Subcutaneous abdominal adipose tissue (tissue), 5 donors: ENCODE measurements around the gene TDRD3.

Experiments used
- H3K27ac ChIP-seq: one replicate; pipeline ENCODE4 v1.7.0; 2013; ENCODE audit warnings: low read depth, mild to moderate bottlenecking, inconsistent platforms, low read length, moderate library complexity
- H3K27me3 ChIP-seq, 5 donors: one replicate each; pipeline ENCODE4 v1.7.0; 2013; ENCODE audit warnings: low read length in 5 of 5, inconsistent platforms in 1 of 5; ENCODE audit not compliant: control insufficient read depth in 5 of 5, insufficient read depth in 4 of 5
- H3K36me3 ChIP-seq, 5 donors: one replicate each; pipeline ENCODE4 v1.7.0; 2013; ENCODE audit warnings: low read length in 5 of 5; ENCODE audit not compliant: control insufficient read depth in 5 of 5, insufficient read depth in 5 of 5
- H3K4me1 ChIP-seq, 5 donors: one replicate each; pipeline ENCODE4 v1.7.0; 2013; ENCODE audit warnings: low read length in 5 of 5, mild to moderate bottlenecking in 3 of 5, moderate library complexity in 1 of 5; ENCODE audit not compliant: control insufficient read depth in 5 of 5, insufficient read depth in 5 of 5
- H3K4me3 ChIP-seq, 5 donors: one replicate each; pipeline ENCODE4 v1.7.0; 2013; ENCODE audit warnings: low read length in 5 of 5, low read depth in 1 of 5
- H3K9ac ChIP-seq, 5 donors: one replicate each; pipeline ENCODE4 v1.7.0; 2013; ENCODE audit warnings: low read length in 5 of 5, mild to moderate bottlenecking in 4 of 5, moderate library complexity in 3 of 5
- H3K9me3 ChIP-seq, 5 donors: one replicate each; pipeline ENCODE4 v1.7.0; 2013; ENCODE audit warnings: low read length in 5 of 5; ENCODE audit not compliant: control insufficient read depth in 5 of 5
- donor health status: healthy.
- donor health status: healthy.
- donor health status: healthy.
- donor health status: healthy.
- donor health status: healthy.

The TDRD3 gene

DNA sequence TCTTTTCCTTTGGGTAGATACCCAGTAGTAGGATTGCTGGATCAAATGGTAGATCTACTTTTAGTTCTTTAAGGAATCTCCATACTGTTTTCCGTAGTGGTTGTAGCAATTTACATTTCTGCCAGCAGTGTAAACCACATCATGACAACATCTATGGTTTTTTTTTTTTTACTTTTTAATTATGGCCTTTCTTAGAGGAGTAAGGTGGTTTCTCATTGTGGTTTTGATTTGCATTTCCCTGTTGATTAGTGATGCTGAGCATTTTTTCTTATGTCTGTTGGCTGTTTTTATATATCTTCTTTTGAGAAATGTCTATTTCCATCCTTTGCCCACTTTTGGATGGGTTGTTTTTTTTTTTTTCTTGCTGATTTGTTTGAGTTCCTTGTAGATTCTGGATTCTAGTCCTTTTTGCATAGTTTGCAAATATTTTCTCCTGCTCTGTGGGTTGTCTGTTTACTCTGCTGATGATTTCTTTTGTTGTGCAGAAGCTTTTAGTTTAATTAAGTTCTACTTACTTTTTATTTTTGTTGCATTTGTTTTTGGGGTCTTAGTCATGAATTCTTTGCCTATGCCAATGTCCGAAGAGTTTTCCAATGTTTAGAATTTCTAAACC is 38.8 kb downstream of the TDRD3 start:
- no peaks in the 10 kb centered on the region for H3K36me3 ChIP-seq
- no peak overlapping the region for H3K9ac ChIP-seq
- H3K4me3 ChIP-seq = no peak overlapping the region
- no peaks in the 10 kb centered on the region for H3K4me1 ChIP-seq
- H3K9me3 ChIP-seq = peaks cover 0 to 3% (median 0%) of the 10 kb centered on the region in 5 donors
- H3K27ac ChIP-seq = no peak overlapping the region
- H3K27me3 ChIP-seq = no peaks in the 10 kb centered on the region

DNA sequence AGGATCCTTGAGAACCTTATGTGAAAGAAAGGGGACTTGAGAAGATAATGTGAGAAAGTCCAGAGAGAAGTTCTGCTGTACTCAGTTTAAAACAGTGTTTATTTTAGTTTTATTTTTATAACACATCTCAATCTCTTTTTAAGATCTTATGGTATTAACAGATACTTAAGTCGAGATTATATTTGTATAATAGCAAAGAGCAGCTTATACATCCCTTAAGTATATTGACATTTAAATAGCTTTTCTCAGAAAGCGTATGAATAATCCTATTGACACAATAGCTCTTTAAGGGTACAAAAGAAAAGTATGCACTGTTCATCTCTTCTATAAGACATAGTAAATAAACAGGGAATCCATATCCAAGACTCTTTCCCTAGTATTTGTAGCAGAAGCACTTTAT is 42.2 kb downstream of the TDRD3 start:
- Histone ChIP-seq H3K4me3 (no peak overlapping the region), H3K9me3 (peaks cover 0 to 3% (median 0%) of the 10 kb centered on the region in 5 donors), H3K9ac (no peak overlapping the region), H3K27ac (no peak overlapping the region), H3K36me3 (no peaks in the 10 kb centered on the region), H3K27me3 (no peaks in the 10 kb centered on the region), H3K4me1 (no peaks in the 10 kb centered on the region)

DNA sequence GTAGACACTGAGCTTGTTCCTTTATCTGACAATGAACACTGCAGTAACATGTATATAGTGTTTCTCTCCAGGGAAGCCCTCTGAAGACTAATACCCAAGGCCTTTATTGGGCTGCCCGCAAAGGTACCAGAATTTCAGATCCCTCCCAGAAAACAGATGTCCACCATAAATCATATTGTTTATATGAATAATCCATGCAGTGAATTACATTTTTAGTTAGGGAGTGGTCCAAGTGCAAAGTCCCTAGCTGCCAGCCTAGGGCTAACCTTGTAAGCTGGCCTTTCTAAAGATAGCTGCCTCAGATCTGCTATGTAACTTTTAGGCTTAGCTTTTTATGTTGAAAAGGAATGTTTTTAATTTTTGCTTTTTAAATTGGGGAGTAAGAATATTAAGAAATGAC is 44.7 kb downstream of the TDRD3 start:
- Histone ChIP-seq H3K36me3 (peaks cover 0 to 4% (median 0%) of the 10 kb centered on the region in 5 donors), H3K27ac (no peak overlapping the region), H3K9ac (no peak overlapping the region), H3K4me1 (no peaks in the 10 kb centered on the region), H3K9me3 (no peaks in the 10 kb centered on the region), H3K4me3 (no peak overlapping the region), H3K27me3 (no peaks in the 10 kb centered on the region)

DNA sequence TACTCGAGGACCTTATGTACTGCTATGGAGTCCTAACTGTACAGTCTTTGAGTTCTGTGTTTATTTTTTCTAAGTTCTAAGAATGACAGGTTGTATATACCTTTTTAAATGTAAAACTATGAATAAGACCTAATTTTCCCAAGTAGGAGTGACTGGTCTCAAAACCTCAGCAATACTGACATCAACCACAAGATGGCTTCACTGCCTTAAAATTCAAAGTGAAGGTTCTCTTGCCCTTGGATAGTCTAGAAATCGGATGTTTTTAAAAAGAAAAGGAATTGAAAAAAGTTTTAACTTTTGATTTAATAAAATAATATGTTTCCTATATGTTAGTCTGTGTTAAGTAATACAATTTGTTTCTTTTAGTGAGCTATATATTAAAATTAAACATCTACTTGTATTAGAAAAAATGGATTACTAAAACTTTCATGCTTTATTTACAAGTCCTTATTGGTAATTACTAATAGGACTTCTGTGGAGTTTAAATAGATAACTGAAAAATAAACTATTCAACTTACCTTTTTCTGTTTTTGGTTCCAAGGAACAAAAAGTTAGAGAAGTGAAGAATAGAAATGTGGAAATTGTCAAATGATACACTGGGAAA is 52.0 kb downstream of the TDRD3 start:
- Histone ChIP-seq H3K36me3 (peaks cover 0 to 4% (median 0%) of the 10 kb centered on the region in 5 donors), H3K9ac (no peak overlapping the region), H3K4me3 (no peak overlapping the region), H3K4me1 (no peaks in the 10 kb centered on the region), H3K27me3 (no peaks in the 10 kb centered on the region), H3K9me3 (no peaks in the 10 kb centered on the region), H3K27ac (no peak overlapping the region)

DNA sequence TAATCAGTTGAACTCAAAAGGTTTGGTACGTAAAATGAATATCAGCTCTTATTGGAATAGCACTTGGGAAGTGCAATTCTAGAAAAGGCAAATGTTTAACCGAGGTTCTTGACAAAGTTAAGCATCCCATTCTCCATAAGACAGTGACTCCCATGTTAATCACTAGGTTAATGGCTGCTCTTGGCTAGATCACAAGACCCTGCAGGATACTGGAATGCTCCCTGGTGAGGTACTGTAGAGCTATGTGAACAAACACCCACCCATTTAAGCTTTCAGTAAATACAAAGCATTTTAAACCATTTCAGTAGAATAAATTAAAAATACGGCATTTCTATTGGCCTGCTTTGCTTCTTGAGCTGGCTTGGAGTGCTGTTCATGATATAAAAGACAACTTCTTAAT is 56.5 kb downstream of the TDRD3 start:
- H3K4me1 ChIP-seq = peaks cover 0 to 5% (median 0%) of the 10 kb centered on the region in 5 donors
- no peak overlapping the region for H3K9ac ChIP-seq
- no peak overlapping the region for H3K27ac ChIP-seq
- no peak overlapping the region for H3K4me3 ChIP-seq
- H3K9me3 ChIP-seq = no peaks in the 10 kb centered on the region
- H3K36me3 ChIP-seq = peaks cover 0 to 8% (median 0%) of the 10 kb centered on the region in 5 donors
- no peaks in the 10 kb centered on the region for H3K27me3 ChIP-seq

DNA sequence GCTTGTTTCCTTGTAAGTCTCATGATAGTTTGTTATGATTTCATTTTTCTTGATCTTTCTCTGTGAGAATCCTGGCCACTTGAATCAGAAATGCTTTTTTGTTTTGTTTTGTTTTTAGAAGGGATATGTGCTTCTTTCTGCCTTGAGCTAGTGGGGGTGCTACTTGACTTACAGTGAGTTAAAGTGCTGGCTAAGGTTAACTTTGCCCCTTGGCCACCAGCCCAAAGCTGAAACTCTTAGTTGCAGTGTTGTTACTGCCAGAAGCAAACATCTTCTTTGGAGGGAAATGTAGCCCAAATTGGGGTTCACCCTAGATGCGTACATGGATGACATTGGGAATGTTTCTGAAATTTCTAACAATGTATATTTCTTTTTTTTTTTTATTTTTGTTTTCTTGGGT is 57.4 kb downstream of the TDRD3 start:
- Histone ChIP-seq H3K27ac (no peak overlapping the region), H3K9me3 (no peaks in the 10 kb centered on the region), H3K4me1 (peaks cover 0 to 5% (median 0%) of the 10 kb centered on the region in 5 donors), H3K4me3 (no peak overlapping the region), H3K36me3 (peaks cover 0 to 8% (median 0%) of the 10 kb centered on the region in 5 donors), H3K27me3 (no peaks in the 10 kb centered on the region), H3K9ac (no peak overlapping the region)

DNA sequence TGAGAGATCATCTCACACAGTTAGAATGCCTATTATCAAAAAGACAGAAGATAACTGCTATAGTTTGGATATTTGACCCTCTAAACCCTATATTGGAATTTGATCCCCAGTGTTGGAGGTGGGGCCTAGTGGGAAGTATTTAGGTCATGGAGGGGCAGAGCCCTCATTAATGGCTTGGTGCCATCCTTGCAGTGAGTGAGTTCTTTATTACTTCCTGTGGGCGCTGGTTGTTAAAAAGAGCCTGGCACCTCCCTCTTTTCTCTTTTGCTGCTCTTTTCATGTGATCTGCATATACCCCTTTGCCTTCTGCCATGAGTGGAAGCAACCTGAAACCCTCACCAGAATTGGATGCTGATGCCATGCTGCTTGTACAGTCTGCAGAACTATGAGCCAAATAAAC is 66.8 kb downstream of the TDRD3 start:
- no peaks in the 10 kb centered on the region for H3K4me1 ChIP-seq
- H3K9ac ChIP-seq = no peak overlapping the region
- H3K27ac ChIP-seq = no peak overlapping the region
- H3K27me3 ChIP-seq = no peaks in the 10 kb centered on the region
- no peak overlapping the region for H3K4me3 ChIP-seq
- no peaks in the 10 kb centered on the region for H3K9me3 ChIP-seq
- H3K36me3 ChIP-seq = peaks cover 6 to 33% (median 18%) of the 10 kb centered on the region in 5 donors

DNA sequence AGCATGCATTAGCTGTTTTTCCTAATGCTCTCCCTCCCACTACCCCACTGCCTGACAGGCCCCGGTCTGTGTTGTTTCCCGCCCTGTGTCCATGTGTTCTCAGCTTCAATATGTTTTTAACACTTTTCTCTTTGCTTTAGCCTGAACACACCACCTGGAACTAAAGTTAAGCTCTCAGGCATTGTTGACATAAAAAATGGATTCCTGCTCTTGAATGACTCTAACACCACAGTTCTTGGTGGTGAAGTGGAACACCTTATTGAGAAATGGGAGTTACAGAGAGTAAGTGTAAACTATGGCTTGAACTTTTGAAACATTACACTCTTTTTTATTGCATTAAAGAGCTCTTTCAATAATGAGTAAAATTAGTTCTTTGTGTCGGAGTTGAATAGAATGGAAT is 70.1 kb downstream of the TDRD3 start:
- Histone ChIP-seq H3K27ac (no peak overlapping the region), H3K27me3 (no peaks in the 10 kb centered on the region), H3K4me3 (no peak overlapping the region), H3K9ac (no peak overlapping the region), H3K4me1 (no peaks in the 10 kb centered on the region), H3K9me3 (no peaks in the 10 kb centered on the region), H3K36me3 (peaks cover 2 to 22% (median 8%) of the 10 kb centered on the region in 5 donors)

DNA sequence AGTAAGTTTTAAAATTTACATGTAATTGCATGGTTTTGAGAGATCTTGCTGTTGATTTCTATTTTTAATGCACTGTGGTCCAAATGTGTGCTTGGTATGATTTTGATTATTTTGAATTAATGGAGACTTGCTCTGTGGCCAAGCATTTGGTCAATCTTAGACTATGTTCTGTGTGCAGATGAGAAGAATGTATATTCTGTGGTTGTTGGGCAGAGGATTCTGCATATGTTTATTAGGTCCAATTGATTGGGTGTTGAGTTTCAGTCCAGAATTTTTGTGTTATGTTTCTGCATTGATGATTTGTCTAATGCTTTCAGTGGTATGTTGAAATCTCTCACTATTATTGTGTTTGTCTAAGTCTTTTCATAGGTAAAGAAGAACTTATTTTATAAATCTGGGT is 82.3 kb downstream of the TDRD3 start:
- H3K4me1 ChIP-seq = no peaks in the 10 kb centered on the region
- H3K9ac ChIP-seq = no peak overlapping the region
- no peaks in the 10 kb centered on the region for H3K27me3 ChIP-seq
- H3K4me3 ChIP-seq = peak overlapping the region in 1 of 5 donors; percentile 9
- peaks cover 0 to 16% (median 3%) of the 10 kb centered on the region in 5 donors for H3K36me3 ChIP-seq
- H3K27ac ChIP-seq = no peak overlapping the region
- peaks cover 0 to 4% (median 2%) of the 10 kb centered on the region in 5 donors for H3K9me3 ChIP-seq

DNA sequence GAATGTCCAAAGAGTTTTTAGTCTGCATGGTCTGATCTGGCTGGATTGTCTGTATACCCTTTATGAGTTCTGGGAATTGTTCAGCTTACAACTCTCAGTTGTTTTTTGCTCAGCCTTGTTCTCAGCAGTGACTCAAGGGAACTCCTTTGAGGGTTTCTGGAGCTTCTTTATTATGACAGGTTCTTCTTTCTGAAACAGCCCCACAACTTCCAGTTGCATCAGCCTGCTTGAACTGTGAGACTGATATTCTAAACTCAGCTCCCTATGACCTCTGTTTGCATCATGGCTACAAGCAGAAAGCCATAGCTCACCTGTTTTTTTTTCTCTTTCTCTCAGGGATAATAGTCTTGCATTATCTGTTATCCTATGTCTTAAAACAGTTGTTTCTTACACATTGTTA is 85.0 kb downstream of the TDRD3 start:
- peaks cover 0 to 4% (median 2%) of the 10 kb centered on the region in 5 donors for H3K9me3 ChIP-seq
- H3K36me3 ChIP-seq = peaks cover 7 to 21% (median 9%) of the 10 kb centered on the region in 5 donors
- H3K27me3 ChIP-seq = no peaks in the 10 kb centered on the region
- H3K9ac ChIP-seq = no peak overlapping the region
- no peaks in the 10 kb centered on the region for H3K4me1 ChIP-seq
- no peak overlapping the region for H3K4me3 ChIP-seq
- H3K27ac ChIP-seq = no peak overlapping the region
